PC-3 (cell line): ENCODE data around the gene CD40. TPM values are rescaled to one million over a fixed set of nuclear protein-coding genes. Genes with fewer than 3 reads are reported as not detected.

Experiments used
- ATAC-seq: fragments of 200-7000 bp; cut with Tn5 transposase; 2 replicates; pipeline ENCODE4 v1.9.1; 2020; ENCODE audit warnings: mild to moderate bottlenecking, moderate library complexity
- Bru-seq: library from RNA; stranded (reverse); fragments of 400-500 nt; gene quantifications from one replicate; lab custom pipeline; 2021; lab: Mats Ljungman, UMichigan
- BruChase-seq, 2 experiments: library from RNA; stranded (reverse); fragments of 400-500 nt; gene quantifications; one replicate each; lab custom pipeline; 2021; lab: Mats Ljungman, UMichigan
- BruUV-seq: library from RNA; stranded (reverse); fragments of 400-500 nt; replicated peaks from 2 replicates; lab custom pipeline; 2021; lab: Mats Ljungman, UMichigan
- CTCF ChIA-PET: fragments of 300-600 bp; sonication (Branson Sonifier 250); formaldehyde crosslinking; loops from one replicate; lab custom pipeline; 2022; ENCODE audit warnings: antibody characterized with exemption; lab: Charles Lee
- POLR2A ChIA-PET: fragments of 300-600 bp; sonication (Branson Sonifier 250); formaldehyde crosslinking; loops from one replicate; lab custom pipeline; 2022; ENCODE audit warnings: antibody characterized with exemption; ENCODE audit not compliant: unreplicated experiment; lab: Charles Lee
- DNase-seq: peaks from one replicate; pipeline ENCODE4 v3.0.0-alpha.2; 2015
- H2AFZ ChIP-seq: fragments of 300-600 bp; sonication (generic); 2 replicates; pipeline ENCODE4 v1.6.0; 2016; ENCODE audit warnings: antibody characterized with exemption, low read length
- H3F3A ChIP-seq: fragments of 300-600 bp; sonication (generic); one replicate; pipeline ENCODE4 v1.6.0; 2017; ENCODE audit warnings: antibody characterized with exemption, low read length, control low read depth, mild to moderate bottlenecking; ENCODE audit not compliant: unreplicated experiment
- H3K27ac ChIP-seq: fragments of 300-600 bp; sonication (generic); 2 replicates; pipeline ENCODE4 v1.5.1; 2016; ENCODE audit warnings: mild to moderate bottlenecking, low read length
- H3K27me3 ChIP-seq: fragments of 300-600 bp; sonication (generic); 2 replicates; pipeline ENCODE4 v1.6.1; 2016; ENCODE audit warnings: low read length, mixed read lengths
- H3K36me3 ChIP-seq: fragments of 300-600 bp; sonication (generic); 2 replicates; pipeline ENCODE4 v1.6.1; 2016; ENCODE audit warnings: low read depth, mixed run types, low read length, mixed read lengths
- H3K4me1 ChIP-seq: fragments of 300-600 bp; sonication (generic); 2 replicates; pipeline ENCODE4 v1.5.1; 2016; ENCODE audit warnings: low read length; ENCODE audit not compliant: insufficient read depth
- H3K4me2 ChIP-seq: fragments of 300-600 bp; sonication (generic); 2 replicates; pipeline ENCODE4 v1.6.0; 2016; ENCODE audit warnings: low read length
- H3K4me3 ChIP-seq: fragments of 300-600 bp; sonication (generic); 2 replicates; pipeline ENCODE4 v1.5.1; 2016; ENCODE audit warnings: mild to moderate bottlenecking, low read length, mixed read lengths
- H3K79me2 ChIP-seq: fragments of 300-600 bp; sonication (generic); 2 replicates; pipeline ENCODE4 v1.6.1; 2017; ENCODE audit warnings: low read length, mixed read lengths
- H3K9ac ChIP-seq: fragments of 300-600 bp; sonication (generic); 2 replicates; pipeline ENCODE4 v1.6.0; 2016; ENCODE audit warnings: mild to moderate bottlenecking, low read length
- H3K9me2 ChIP-seq: fragments of 300-600 bp; sonication (generic); replicated peaks from 2 replicates; pipeline ENCODE4 v1.6.1; 2016; ENCODE audit warnings: mixed run types, low read length, mixed read lengths
- H3K9me3 ChIP-seq: fragments of 300-600 bp; sonication (generic); 2 replicates; pipeline ENCODE4 v1.6.1; 2016; ENCODE audit warnings: low read length, mixed read lengths
- H4K20me1 ChIP-seq: fragments of 300-600 bp; sonication (generic); 2 replicates; pipeline ENCODE4 v1.6.1; 2016; ENCODE audit warnings: low read length, mixed read lengths
- EZH2 ChIP-seq: fragments of 300-600 bp; sonication (generic); IDR thresholded peaks from one replicate; pipeline ENCODE4 v1.6.1; 2017; ENCODE audit warnings: antibody characterized with exemption, mild to moderate bottlenecking, low read length; ENCODE audit not compliant: unreplicated experiment
- EZH2phosphoT487 ChIP-seq: fragments of 300-600 bp; sonication (generic); IDR thresholded peaks from 2 replicates; pipeline ENCODE4 v1.6.1; 2018; ENCODE audit warnings: mild to moderate bottlenecking, antibody characterized with exemption, low read length, borderline replicate concordance
- intact Hi-C: fragments of 100-400 bp; cut with micrococcal nuclease; formaldehyde crosslinking; loops from 2 replicates; pipeline ENCODE4 v1.9.0; 2023
- long read RNA-seq: library from polyadenylated mRNA; unstranded; transcript quantifications from one replicate; pipeline ENCODE4 v2.0.0, GENCODE V29; 2021; ENCODE audit not compliant: unreplicated experiment
- total RNA-seq: library from RNA; depleted of rRNA; stranded (reverse); fragments of >200 nt; gene quantifications from 2 replicates; pipeline ENCODE4 v1.2.3, GENCODE V29; 2014; rRNA removed
- TF ChIP-seq, protein P1 (sequence below): fragments of 300-600 bp; sonication (generic); conservative IDR thresholded peaks from 2 replicates; pipeline ENCODE4 v1.5.1; 2017; ENCODE audit warnings: antibody characterized with exemption, low read depth, mild to moderate bottlenecking, low read length

CD40 gene
- total RNA-seq = 4.6 and 5.0 TPM in 2 replicates
- Bru-seq, nascent RNA = percentile 38 among the genes with signal in this experiment
- percentile 36 among the genes with signal in this experiment for BruChase-seq, experiment 1, labeled RNA remaining after a 6-hour chase
- percentile 36 among the genes with signal in this experiment for BruChase-seq, experiment 2, labeled RNA remaining after a 2-hour chase
- long read RNA-seq, transcript CD40-202 (9 exons, 1,729 nt) = major isoform, 5 of 10 reads
- long read RNA-seq, partial matches to known transcripts = 0 of 10 reads
- long read RNA-seq, other reads (novel, unspliced or antisense) = 3 of 10 reads

DNA sequence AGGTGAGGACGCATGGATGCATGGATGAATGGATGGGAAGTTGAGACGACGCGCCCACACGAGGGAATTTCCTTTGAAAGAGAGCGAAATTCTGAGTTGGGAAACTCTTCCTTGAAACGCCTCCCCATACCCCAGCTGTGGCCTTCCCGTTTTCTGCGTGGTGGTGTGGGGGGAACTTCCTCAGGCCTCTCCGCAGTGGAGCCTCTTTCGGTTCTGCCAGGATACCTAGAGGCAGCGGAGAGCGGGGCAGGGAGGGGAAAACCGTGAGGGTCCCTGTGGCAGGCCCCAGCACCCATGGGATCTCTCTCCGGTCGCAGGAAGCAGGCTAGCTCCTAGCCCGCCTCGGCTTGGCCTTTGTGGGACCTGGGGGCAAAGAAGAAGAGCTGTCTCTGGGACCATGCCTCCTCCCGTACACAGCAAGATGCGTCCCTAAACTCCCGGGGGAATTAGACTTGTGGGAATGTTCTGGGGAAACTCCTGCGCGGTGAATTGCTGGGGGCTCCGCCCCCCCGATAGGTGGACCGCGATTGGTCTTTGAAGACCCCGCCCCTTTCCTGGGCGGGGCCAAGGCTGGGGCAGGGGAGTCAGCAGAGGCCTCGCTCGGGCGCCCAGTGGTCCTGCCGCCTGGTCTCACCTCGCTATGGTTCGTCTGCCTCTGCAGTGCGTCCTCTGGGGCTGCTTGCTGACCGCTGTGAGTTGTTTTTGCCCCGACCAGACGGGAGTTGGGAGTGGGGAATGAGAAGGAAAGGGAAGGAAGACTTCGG, at the start of gene CD40:
TSS of gene CD40 (plus strand) at position 611 of the 764 bp plus-strand sequence. CDS start at position 641, 30 bp downstream.
- peak within 1 kb of the TSS; percentile 52 for H2AFZ ChIP-seq
- peak within 1 kb of the TSS; percentile 66 for H3K4me2 ChIP-seq
- no peaks in the 10 kb centered on the region for H3K9me3 ChIP-seq
- H3F3A ChIP-seq = no peaks in the 10 kb centered on the region
- ATAC-seq (peak; percentile 62), DNase-seq (peak; percentile 63)
- ChIA-PET CTCF (no interaction called here), POLR2A (no interaction called here)
- H3K4me1 ChIP-seq = peaks cover 19% of the 10 kb centered on the region
- H3K27ac ChIP-seq = no peak within 1 kb of the TSS
- H4K20me1 ChIP-seq = no peaks in the 10 kb centered on the region
- TF ChIP-seq EZH2 (no peak), EZH2phosphoT487 (no peak)
- TF ChIP-seq, protein P1, sequence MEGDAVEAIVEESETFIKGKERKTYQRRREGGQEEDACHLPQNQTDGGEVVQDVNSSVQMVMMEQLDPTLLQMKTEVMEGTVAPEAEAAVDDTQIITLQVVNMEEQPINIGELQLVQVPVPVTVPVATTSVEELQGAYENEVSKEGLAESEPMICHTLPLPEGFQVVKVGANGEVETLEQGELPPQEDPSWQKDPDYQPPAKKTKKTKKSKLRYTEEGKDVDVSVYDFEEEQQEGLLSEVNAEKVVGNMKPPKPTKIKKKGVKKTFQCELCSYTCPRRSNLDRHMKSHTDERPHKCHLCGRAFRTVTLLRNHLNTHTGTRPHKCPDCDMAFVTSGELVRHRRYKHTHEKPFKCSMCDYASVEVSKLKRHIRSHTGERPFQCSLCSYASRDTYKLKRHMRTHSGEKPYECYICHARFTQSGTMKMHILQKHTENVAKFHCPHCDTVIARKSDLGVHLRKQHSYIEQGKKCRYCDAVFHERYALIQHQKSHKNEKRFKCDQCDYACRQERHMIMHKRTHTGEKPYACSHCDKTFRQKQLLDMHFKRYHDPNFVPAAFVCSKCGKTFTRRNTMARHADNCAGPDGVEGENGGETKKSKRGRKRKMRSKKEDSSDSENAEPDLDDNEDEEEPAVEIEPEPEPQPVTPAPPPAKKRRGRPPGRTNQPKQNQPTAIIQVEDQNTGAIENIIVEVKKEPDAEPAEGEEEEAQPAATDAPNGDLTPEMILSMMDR = no peak
- no peaks in the 10 kb centered on the region for H3K9me2 ChIP-seq
- peak within 1 kb of the TSS; percentile 38 for H3K4me3 ChIP-seq
- H3K9ac ChIP-seq = no peak within 1 kb of the TSS
- no peaks in the 10 kb centered on the region for H3K36me3 ChIP-seq
- intact Hi-C loops = no loop called here
- peaks cover 15% of the 10 kb centered on the region for H3K27me3 ChIP-seq
- no peaks in the 10 kb centered on the region for H3K79me2 ChIP-seq
- BruUV-seq = no TSS peak

DNA sequence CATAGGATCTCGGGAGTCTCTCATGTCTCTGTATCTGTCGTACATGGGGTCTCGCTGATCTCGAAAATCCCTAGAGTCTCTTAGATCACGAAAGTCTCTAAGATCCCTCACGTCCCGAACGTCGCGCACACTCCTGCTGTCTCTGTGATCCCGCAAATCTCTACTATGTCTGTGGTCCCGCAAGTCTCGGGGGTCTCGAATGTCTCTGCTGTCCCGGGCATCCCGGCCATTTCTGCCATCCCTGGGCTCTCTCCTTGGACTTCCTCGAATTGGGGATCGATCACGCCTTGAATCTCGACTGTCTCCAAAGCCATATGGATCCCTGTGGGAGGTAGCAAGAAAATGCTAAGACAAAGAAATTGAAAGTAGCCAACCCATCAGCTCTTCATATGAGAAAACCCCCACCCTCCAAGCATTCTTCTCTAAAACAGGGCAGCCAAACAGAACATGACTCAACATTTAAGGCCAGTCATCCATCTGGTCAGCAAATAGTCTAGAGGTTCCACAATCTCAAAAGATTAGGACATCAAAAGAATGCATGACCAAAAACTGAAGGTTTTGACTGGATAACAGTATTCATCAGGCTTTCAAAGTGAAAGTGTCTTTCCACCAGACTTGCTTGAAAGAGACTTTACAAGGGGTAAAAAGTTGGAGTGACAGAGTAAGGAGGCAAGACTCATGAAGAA, 47.8 kb upstream of the CD40 start:
- H3K4me1 ChIP-seq = no peaks in the 10 kb centered on the region
- H3K79me2 ChIP-seq = no peaks in the 10 kb centered on the region
- H3K36me3 ChIP-seq = peaks cover 50% of the 10 kb centered on the region
- H3F3A ChIP-seq = no peaks in the 10 kb centered on the region
- no peak overlapping the region for H3K4me3 ChIP-seq
- BruUV-seq = no TSS peak
- H3K27ac ChIP-seq = no peak overlapping the region
- H2AFZ ChIP-seq = no peak overlapping the region
- TF ChIP-seq EZH2 (no peak), EZH2phosphoT487 (no peak)
- TF ChIP-seq, protein P1 = no peak
- H3K4me2 ChIP-seq = no peak overlapping the region
- H3K9ac ChIP-seq = no peak overlapping the region
- H4K20me1 ChIP-seq = no peaks in the 10 kb centered on the region
- H3K9me3 ChIP-seq = no peaks in the 10 kb centered on the region
- no peaks in the 10 kb centered on the region for H3K27me3 ChIP-seq
- DNase-seq = peak; percentile 37
- ChIA-PET CTCF (no interaction called here), POLR2A (no interaction called here)
- no peak; the same call in 1 of the 2 replicates for ATAC-seq
- intact Hi-C loops = no loop called here
- no peaks in the 10 kb centered on the region for H3K9me2 ChIP-seq
